ENCODE data around the gene TRAK2. TPM values are rescaled to one million over a fixed set of nuclear protein-coding genes. Genes with fewer than 3 reads are reported as not detected.
"Not testable (repeated sequence)": the region's sequence is repeated elsewhere in the genome, so short reads cannot be mapped to it uniquely, and the experiment has no call there.

TRAK2 gene
- total RNA-seq, 3 donors from 2014 or later = 35.4 to 62.2 (median 50.1) TPM

GRCh38 chr2:201436141-201436540 lies 15.1 kb downstream of the TRAK2 start:
- DNase-seq (ENCODE audit: low spot score in 2 of 2) = no peak
- Histone ChIP-seq H3K4me1 (peaks cover 0 to 20% of the 10 kb centered on the region in 2 donors), H3K9me3 (no peaks in the 10 kb centered on the region), H3K36me3 (no peaks in the 10 kb centered on the region), H3K27ac (no peak overlapping the region), H3K4me3 (no peak overlapping the region), H3K27me3 (no peaks in the 10 kb centered on the region)
- intact Hi-C loops (cut with DNase I; ENCODE audit: low total_unique reads) = no loop called here
- TF ChIP-seq CTCF (IDR thresholded peaks at IDR 0.05) = no peak
- no peak for TF ChIP-seq POLR2A (IDR thresholded peaks at IDR 0.05)
- TF ChIP-seq POLR2AphosphoS5 (IDR thresholded peaks at IDR 0.05) = no peak

DNA sequence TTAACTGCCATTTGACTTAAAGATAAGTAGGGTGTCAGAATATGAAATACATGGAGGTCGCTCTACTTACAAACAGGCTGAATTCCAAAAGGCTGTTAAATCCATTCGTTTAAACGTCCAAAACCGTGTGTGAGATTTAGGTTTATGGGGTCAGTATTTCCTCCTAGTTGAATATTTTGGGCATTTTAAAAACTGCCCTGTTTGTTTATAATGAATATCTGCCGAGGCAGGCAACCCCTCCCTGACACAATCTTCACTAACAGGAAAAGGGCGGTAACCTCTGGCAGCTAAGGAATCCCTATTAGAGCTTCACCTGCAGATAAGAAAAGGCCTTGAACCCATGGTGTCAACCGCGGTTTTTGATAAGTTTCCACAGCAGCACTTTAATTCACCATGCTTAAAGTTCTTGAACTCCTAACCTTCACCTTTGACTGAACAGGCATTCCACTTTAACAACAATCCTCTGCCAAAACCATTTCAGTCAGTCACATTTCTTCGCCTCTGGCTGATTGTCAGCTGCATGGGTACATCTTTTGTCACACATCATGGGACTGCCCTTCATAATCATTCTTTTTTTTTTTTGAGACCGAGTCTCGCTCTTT lies 17.8 kb downstream of the TRAK2 start:
- Histone ChIP-seq H3K4me3 (no peak overlapping the region), H3K9me3 (no peaks in the 10 kb centered on the region), H3K4me1 (peaks cover 0 to 19% of the 10 kb centered on the region in 2 donors), H3K36me3 (no peaks in the 10 kb centered on the region), H3K27ac (peak overlapping the region in 1 of 2 donors; percentile 50), H3K27me3 (no peaks in the 10 kb centered on the region)
- TF ChIP-seq CTCF (IDR thresholded peaks at IDR 0.05) (no peak), POLR2AphosphoS5 (IDR thresholded peaks at IDR 0.05) (no peak), POLR2A (IDR thresholded peaks at IDR 0.05) (no peak)
- intact Hi-C loops (cut with DNase I; ENCODE audit: low total_unique reads) = no loop called here
- DNase-seq (ENCODE audit: low spot score in 2 of 2) = no peak

DNA sequence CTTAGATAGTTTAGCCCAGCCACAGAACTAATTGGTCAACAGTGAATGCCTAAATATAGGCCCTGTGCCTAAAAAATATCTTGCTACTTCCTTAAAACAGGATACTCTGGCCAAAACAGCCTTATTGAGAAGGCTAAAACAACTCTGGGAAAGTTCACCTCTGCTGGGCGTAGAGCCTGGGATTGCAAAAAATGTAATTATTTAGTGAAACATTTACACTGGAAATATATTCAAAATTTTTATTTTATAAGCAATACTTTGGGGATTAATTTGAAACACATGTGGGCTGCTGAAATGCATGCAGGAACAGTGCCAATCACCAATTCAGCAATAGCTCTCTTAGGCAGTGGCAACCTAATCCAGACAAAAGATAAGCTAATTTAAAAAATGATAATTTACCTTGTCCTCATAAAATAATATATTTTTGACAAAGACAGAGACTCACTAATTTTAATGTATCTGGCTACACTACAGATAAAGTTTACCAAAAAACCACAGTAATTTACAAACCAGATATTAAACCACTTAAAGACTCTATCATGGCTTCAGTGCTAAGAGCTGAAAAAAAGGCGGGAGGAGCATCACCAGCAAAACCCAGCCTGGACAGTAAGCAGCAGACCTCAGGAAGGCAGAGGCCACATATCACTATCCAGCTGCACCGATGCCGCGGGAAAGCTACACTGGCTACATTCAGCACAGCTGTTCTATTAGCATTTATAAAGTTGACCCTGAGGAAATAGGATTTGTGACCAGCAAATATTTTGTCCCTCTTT lies 18.5 kb downstream of the TRAK2 start:
- intact Hi-C loops (cut with DNase I; ENCODE audit: low total_unique reads) = no loop called here
- no peak for DNase-seq (ENCODE audit: low spot score in 2 of 2)
- no peaks in the 10 kb centered on the region for H3K36me3 ChIP-seq
- no peak for TF ChIP-seq POLR2A (IDR thresholded peaks at IDR 0.05)
- TF ChIP-seq POLR2AphosphoS5 (IDR thresholded peaks at IDR 0.05) = no peak
- no peak for TF ChIP-seq CTCF (IDR thresholded peaks at IDR 0.05)
- H3K27ac ChIP-seq = peak overlapping the region; percentile 31 to 50
- no peak overlapping the region for H3K4me3 ChIP-seq
- H3K4me1 ChIP-seq = peaks cover 0 to 16% of the 10 kb centered on the region in 2 donors
- no peaks in the 10 kb centered on the region for H3K9me3 ChIP-seq
- H3K27me3 ChIP-seq = no peaks in the 10 kb centered on the region

DNA sequence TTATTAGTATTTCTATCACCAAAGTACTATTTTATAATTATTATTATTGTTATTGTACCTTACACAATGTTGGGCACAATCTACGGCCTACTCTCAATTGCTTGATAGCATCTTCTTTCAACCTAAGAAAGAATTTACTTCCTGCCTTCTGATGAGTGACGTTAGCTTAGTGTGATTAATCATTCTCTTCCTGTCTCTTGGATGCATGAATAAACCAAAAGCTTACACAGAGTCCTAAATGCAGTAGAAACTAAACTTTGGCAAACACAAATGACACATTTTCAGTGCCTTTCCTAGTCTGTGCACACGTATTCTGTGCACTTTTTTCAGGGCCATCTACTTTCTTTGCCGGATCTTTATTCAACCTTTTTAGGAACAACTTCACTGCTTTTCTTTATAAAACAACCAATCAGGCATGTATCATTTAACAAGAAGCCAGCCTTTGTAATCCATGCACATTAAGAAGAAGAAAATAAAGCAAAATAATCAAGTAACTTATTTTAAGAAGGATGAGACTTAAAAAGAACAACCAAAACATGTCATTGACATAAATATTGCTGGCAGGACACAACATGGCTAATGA lies 19.1 kb downstream of the TRAK2 start:
- no peak for DNase-seq (ENCODE audit: low spot score in 2 of 2)
- Histone ChIP-seq H3K27ac (peak overlapping the region; percentile 31 to 45), H3K4me1 (peaks cover 0 to 16% of the 10 kb centered on the region in 2 donors), H3K4me3 (no peak overlapping the region), H3K27me3 (no peaks in the 10 kb centered on the region), H3K9me3 (no peaks in the 10 kb centered on the region), H3K36me3 (no peaks in the 10 kb centered on the region)
- TF ChIP-seq POLR2AphosphoS5 (IDR thresholded peaks at IDR 0.05) = no peak
- TF ChIP-seq POLR2A (IDR thresholded peaks at IDR 0.05) = no peak
- no peak for TF ChIP-seq CTCF (IDR thresholded peaks at IDR 0.05)
- intact Hi-C loops (cut with DNase I; ENCODE audit: low total_unique reads) = no loop called here

GRCh38 chr2:201430839-201431238 lies 20.4 kb downstream of the TRAK2 start:
- intact Hi-C loops (cut with DNase I; ENCODE audit: low total_unique reads) = no loop called here
- Histone ChIP-seq H3K27ac (no peak overlapping the region), H3K9me3 (no peaks in the 10 kb centered on the region), H3K27me3 (no peaks in the 10 kb centered on the region), H3K4me3 (no peak overlapping the region), H3K36me3 (no peaks in the 10 kb centered on the region), H3K4me1 (peaks cover 0 to 16% of the 10 kb centered on the region in 2 donors)
- no peak for TF ChIP-seq POLR2AphosphoS5 (IDR thresholded peaks at IDR 0.05)
- no peak for TF ChIP-seq CTCF (IDR thresholded peaks at IDR 0.05)
- no peak for TF ChIP-seq POLR2A (IDR thresholded peaks at IDR 0.05)
- no peak for DNase-seq (ENCODE audit: low spot score in 2 of 2)

DNA sequence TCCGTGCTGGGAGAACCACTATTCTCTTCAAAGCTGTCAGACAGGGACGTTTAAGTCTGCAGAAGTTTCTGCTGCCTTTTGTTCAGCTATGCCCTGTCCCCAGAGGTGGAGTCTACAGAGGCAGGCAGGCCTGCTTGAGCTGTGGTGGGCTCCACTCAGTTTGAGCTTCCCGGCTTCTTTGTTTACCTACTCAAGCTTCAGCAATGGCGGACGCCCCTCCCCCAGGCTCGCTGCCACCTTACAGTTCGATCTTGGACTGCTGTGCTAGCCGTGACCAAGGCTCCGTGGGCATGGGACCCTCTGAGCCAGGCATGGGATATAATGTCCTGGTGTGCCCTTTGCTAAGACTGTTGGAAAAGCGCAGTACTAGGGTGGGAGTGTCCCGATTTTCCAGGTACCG lies 20.9 kb downstream of the TRAK2 start:
- H3K27me3 ChIP-seq; H3K36me3 ChIP-seq; H3K4me3 ChIP-seq; H3K27ac ChIP-seq; DNase-seq (ENCODE audit: low spot score in 2 of 2); intact Hi-C loops (cut with DNase I; ENCODE audit: low total_unique reads); H3K9me3 ChIP-seq: not testable (repeated sequence)
- peaks cover 0 to 16% of the 10 kb centered on the region in 2 donors for H3K4me1 ChIP-seq

GRCh38 chr2:201429835-201430234 lies 21.4 kb downstream of the TRAK2 start:
- H3K27me3 ChIP-seq; intact Hi-C loops (cut with DNase I; ENCODE audit: low total_unique reads); H3K9me3 ChIP-seq; H3K4me3 ChIP-seq; H3K27ac ChIP-seq; DNase-seq (ENCODE audit: low spot score in 2 of 2); H3K36me3 ChIP-seq: not testable (repeated sequence)
- H3K4me1 ChIP-seq = peaks cover 0 to 16% of the 10 kb centered on the region in 2 donors
